GM23338 (cell line): Measurements from ENCODE around the gene CNOT1. TPM values are rescaled to one million over a fixed set of nuclear protein-coding genes. Genes with fewer than 3 reads are reported as not detected.

ENCODE experiments used
- ATAC-seq: fragments of 200-7000 bp; cut with Tn5 transposase; 3 replicates; pipeline ENCODE4 v1.9.1; 2020
- DNase-seq: peaks from one replicate; pipeline ENCODE4 v3.0.0-alpha.2; 2015; ENCODE audit warnings: low spot score
- H2AFZ ChIP-seq: fragments of 200-600 bp; sonication (generic); 2 replicates; pipeline ENCODE4 v1.8.0; 2016; ENCODE audit warnings: antibody characterized with exemption, mild to moderate bottlenecking, moderate library complexity
- H3F3A ChIP-seq: fragments of 200-600 bp; sonication (generic); replicated peaks from 2 replicates; pipeline ENCODE4 v1.8.0; 2017; ENCODE audit warnings: antibody characterized with exemption, mixed run types, low read depth
- H3K27ac ChIP-seq: fragments of 200-600 bp; sonication (generic); 2 replicates; pipeline ENCODE4 v1.6.1; 2016; ENCODE audit warnings: low read depth
- H3K27me3 ChIP-seq: fragments of 200-600 bp; sonication (generic); 2 replicates; pipeline ENCODE4 v1.8.0; 2016; ENCODE audit warnings: mild to moderate bottlenecking, mixed run types, moderate library complexity; ENCODE audit not compliant: insufficient read depth
- H3K36me3 ChIP-seq: fragments of 200-600 bp; sonication (generic); 2 replicates; pipeline ENCODE4 v1.8.0; 2016; ENCODE audit warnings: mild to moderate bottlenecking; ENCODE audit not compliant: insufficient read depth
- H3K4me1 ChIP-seq: fragments of 200-600 bp; sonication (generic); 2 replicates; pipeline ENCODE4 v1.8.0; 2016; ENCODE audit warnings: mild to moderate bottlenecking, moderate library complexity; ENCODE audit not compliant: insufficient read depth
- H3K4me2 ChIP-seq: fragments of 200-600 bp; sonication (generic); 2 replicates; pipeline ENCODE4 v1.7.1; 2017; ENCODE audit warnings: mixed run types
- H3K4me3 ChIP-seq: fragments of 200-600 bp; sonication (generic); 2 replicates; pipeline ENCODE4 v1.6.1; 2016; ENCODE audit warnings: mixed run types
- H3K79me2 ChIP-seq: fragments of 200-600 bp; sonication (generic); replicated peaks from 2 replicates; pipeline ENCODE4 v1.8.0; 2017; ENCODE audit warnings: mild to moderate bottlenecking; ENCODE audit not compliant: insufficient read depth
- H3K9me2 ChIP-seq: fragments of 200-600 bp; sonication (generic); 2 replicates; pipeline ENCODE4 v1.8.0; 2017; ENCODE audit not compliant: insufficient read depth
- H4K20me1 ChIP-seq: fragments of 200-600 bp; sonication (generic); replicated peaks from 2 replicates; pipeline ENCODE4 v1.8.0; 2017; ENCODE audit warnings: mild to moderate bottlenecking; ENCODE audit not compliant: insufficient read depth
- H3K27ac Mint-ChIP-seq: 2 replicates; pipeline ENCODE4 v1.8.0; 2020; ENCODE audit warnings: inconsistent platforms, mild to moderate bottlenecking, moderate library complexity, mixed read lengths
- H3K27me3 Mint-ChIP-seq: 3 replicates; pipeline ENCODE4 v1.8.0; 2022; ENCODE audit warnings: low read depth, mild to moderate bottlenecking, moderate library complexity, mixed read lengths, inconsistent platforms; ENCODE audit not compliant: insufficient read depth, poor library complexity
- H3K36me3 Mint-ChIP-seq: 3 replicates; pipeline ENCODE4 v1.8.0; 2021; ENCODE audit warnings: low read depth, mild to moderate bottlenecking, inconsistent platforms, moderate library complexity, mixed read lengths
- H3K4me1 Mint-ChIP-seq: 3 replicates; pipeline ENCODE4 v1.8.0; 2020; ENCODE audit warnings: mild to moderate bottlenecking, inconsistent platforms, mixed read lengths
- H3K4me3 Mint-ChIP-seq: 3 replicates; pipeline ENCODE4 v1.8.0; 2021; ENCODE audit warnings: moderate library complexity, mild to moderate bottlenecking, inconsistent platforms, mixed read lengths
- H3K9me3 Mint-ChIP-seq: 3 replicates; pipeline ENCODE4 v1.8.0; 2020; ENCODE audit warnings: moderate library complexity, mild to moderate bottlenecking, inconsistent platforms, mixed read lengths
- CREB1 ChIP-seq: fragments of 250-450 bp; sonication (Bioruptor Pico); IDR thresholded peaks from 2 replicates; pipeline ENCODE4 v1.5.0; 2020; ENCODE audit warnings: low read depth, mild to moderate bottlenecking, moderate library complexity
- CTCF ChIP-seq, 2 experiments: fragments of 200-600 bp in 1 of 2; sonication (generic) in 1 of 2; conservative IDR thresholded peaks; 2 replicates each; pipeline versions ENCODE4 v1.5.1 to v1.6.1; 2016 to 2017; ENCODE audit warnings: antibody characterized with exemption in 2 of 2, low read depth in 2 of 2, mild to moderate bottlenecking in 2 of 2, moderate library complexity in 1 of 2
- EZH2 ChIP-seq: fragments of 200-600 bp; sonication (generic); IDR thresholded peaks from one replicate; pipeline ENCODE4 v1.8.0; 2017; ENCODE audit warnings: antibody characterized with exemption, mild to moderate bottlenecking, low read depth; ENCODE audit not compliant: unreplicated experiment
- EZH2phosphoT487 ChIP-seq: fragments of 200-600 bp; sonication (generic); IDR thresholded peaks from one replicate; pipeline ENCODE4 v1.8.1; 2018; ENCODE audit warnings: antibody characterized with exemption; ENCODE audit not compliant: unreplicated experiment
- JUNB ChIP-seq: IDR thresholded peaks from one replicate; pipeline ENCODE4 v1.6.1; 2016; ENCODE audit warnings: antibody characterized with exemption; ENCODE audit not compliant: unreplicated experiment
- NANOG ChIP-seq: IDR thresholded peaks from 2 replicates; pipeline ENCODE4 v1.6.1; 2016; ENCODE audit warnings: antibody characterized with exemption, borderline replicate concordance
- POLR2AphosphoS5 ChIP-seq: IDR thresholded peaks from 2 replicates; pipeline ENCODE4 v1.6.1; 2016; ENCODE audit warnings: antibody characterized with exemption, low read depth
- STAT1 ChIP-seq: IDR thresholded peaks from one replicate; pipeline ENCODE4 v1.6.1; 2016; ENCODE audit warnings: antibody characterized with exemption; ENCODE audit not compliant: unreplicated experiment
- ZNF114 ChIP-seq: fragments of 250-450 bp; sonication (Bioruptor Pico); IDR thresholded peaks from 2 replicates; pipeline ENCODE4 v1.5.0; 2020; ENCODE audit warnings: mild to moderate bottlenecking, moderate library complexity
- ZNF331 ChIP-seq: fragments of 250-450 bp; sonication (Bioruptor Pico); IDR thresholded peaks from 2 replicates; pipeline ENCODE4 v1.5.0; 2020; ENCODE audit warnings: low read depth, mild to moderate bottlenecking, moderate library complexity
- polyA plus RNA-seq: library from polyadenylated mRNA; unstranded; fragments of >200 nt; fragmentation: Nextera tagmentation; extraction: Ambion mirVana; gene quantifications from 2 replicates; pipeline ENCODE4 v1.2.1, GENCODE V29; 2016
- total RNA-seq: library from RNA; depleted of rRNA; stranded (reverse); fragments of >200 nt; shearing (Covaris generic); gene quantifications from 2 replicates; pipeline ENCODE4 v1.2.3, GENCODE V29; 2014
- TF ChIP-seq, protein P1 (sequence below): IDR thresholded peaks from 2 replicates; pipeline ENCODE4 v1.6.1; 2016; ENCODE audit warnings: antibody characterized with exemption
- TF ChIP-seq, protein P2 (sequence below): IDR thresholded peaks from one replicate; pipeline ENCODE4 v1.6.1; 2018; ENCODE audit warnings: antibody characterized with exemption; ENCODE audit not compliant: unreplicated experiment
- TF ChIP-seq, protein P3 (sequence below): fragments of 250-450 bp; sonication (Bioruptor Pico); IDR thresholded peaks from 2 replicates; pipeline ENCODE4 v1.5.0; 2020; ENCODE audit warnings: mild to moderate bottlenecking, moderate library complexity

Gene CNOT1
- total and polyA plus RNA-seq, 2 experiments from 2014 or later = 59.2 to 298 TPM

GRCh38 chr16:58497935-58498334 is 131.7 kb downstream of the CNOT1 start:
- peaks cover 4% of the 10 kb centered on the region; the same call in 1 of the 2 replicates for H4K20me1 ChIP-seq
- Mint-ChIP-seq H3K27ac (no peak overlapping the region), H3K27me3 (peaks cover 36% of the 10 kb centered on the region), H3K9me3 (no peaks in the 10 kb centered on the region; the same call in 2 of the 3 replicates), H3K4me3 (no peak overlapping the region), H3K4me1 (peaks cover 27% of the 10 kb centered on the region), H3K36me3 (no peaks in the 10 kb centered on the region)
- ATAC-seq = no peak
- no peak for TF ChIP-seq ZNF331
- TF ChIP-seq EZH2phosphoT487 = no peak
- no peak for TF ChIP-seq STAT1
- TF ChIP-seq ZNF114 (CRISPR knock-in tag) = no peak
- TF ChIP-seq, protein P1, sequence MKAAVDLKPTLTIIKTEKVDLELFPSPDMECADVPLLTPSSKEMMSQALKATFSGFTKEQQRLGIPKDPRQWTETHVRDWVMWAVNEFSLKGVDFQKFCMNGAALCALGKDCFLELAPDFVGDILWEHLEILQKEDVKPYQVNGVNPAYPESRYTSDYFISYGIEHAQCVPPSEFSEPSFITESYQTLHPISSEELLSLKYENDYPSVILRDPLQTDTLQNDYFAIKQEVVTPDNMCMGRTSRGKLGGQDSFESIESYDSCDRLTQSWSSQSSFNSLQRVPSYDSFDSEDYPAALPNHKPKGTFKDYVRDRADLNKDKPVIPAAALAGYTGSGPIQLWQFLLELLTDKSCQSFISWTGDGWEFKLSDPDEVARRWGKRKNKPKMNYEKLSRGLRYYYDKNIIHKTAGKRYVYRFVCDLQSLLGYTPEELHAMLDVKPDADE = no peak
- TF ChIP-seq, protein P2, sequence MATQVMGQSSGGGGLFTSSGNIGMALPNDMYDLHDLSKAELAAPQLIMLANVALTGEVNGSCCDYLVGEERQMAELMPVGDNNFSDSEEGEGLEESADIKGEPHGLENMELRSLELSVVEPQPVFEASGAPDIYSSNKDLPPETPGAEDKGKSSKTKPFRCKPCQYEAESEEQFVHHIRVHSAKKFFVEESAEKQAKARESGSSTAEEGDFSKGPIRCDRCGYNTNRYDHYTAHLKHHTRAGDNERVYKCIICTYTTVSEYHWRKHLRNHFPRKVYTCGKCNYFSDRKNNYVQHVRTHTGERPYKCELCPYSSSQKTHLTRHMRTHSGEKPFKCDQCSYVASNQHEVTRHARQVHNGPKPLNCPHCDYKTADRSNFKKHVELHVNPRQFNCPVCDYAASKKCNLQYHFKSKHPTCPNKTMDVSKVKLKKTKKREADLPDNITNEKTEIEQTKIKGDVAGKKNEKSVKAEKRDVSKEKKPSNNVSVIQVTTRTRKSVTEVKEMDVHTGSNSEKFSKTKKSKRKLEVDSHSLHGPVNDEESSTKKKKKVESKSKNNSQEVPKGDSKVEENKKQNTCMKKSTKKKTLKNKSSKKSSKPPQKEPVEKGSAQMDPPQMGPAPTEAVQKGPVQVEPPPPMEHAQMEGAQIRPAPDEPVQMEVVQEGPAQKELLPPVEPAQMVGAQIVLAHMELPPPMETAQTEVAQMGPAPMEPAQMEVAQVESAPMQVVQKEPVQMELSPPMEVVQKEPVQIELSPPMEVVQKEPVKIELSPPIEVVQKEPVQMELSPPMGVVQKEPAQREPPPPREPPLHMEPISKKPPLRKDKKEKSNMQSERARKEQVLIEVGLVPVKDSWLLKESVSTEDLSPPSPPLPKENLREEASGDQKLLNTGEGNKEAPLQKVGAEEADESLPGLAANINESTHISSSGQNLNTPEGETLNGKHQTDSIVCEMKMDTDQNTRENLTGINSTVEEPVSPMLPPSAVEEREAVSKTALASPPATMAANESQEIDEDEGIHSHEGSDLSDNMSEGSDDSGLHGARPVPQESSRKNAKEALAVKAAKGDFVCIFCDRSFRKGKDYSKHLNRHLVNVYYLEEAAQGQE = no peak
- TF ChIP-seq JUNB = no peak
- no peak for TF ChIP-seq EZH2
- no peak for TF ChIP-seq POLR2AphosphoS5
- no peak for TF ChIP-seq CREB1 (CRISPR knock-in tag)
- TF ChIP-seq CTCF (conservative IDR thresholded peaks at IDR 0.05; ENCODE audit: low read depth in 2 of 2) = no peak
- no peak for TF ChIP-seq NANOG
- TF ChIP-seq, protein P3, sequence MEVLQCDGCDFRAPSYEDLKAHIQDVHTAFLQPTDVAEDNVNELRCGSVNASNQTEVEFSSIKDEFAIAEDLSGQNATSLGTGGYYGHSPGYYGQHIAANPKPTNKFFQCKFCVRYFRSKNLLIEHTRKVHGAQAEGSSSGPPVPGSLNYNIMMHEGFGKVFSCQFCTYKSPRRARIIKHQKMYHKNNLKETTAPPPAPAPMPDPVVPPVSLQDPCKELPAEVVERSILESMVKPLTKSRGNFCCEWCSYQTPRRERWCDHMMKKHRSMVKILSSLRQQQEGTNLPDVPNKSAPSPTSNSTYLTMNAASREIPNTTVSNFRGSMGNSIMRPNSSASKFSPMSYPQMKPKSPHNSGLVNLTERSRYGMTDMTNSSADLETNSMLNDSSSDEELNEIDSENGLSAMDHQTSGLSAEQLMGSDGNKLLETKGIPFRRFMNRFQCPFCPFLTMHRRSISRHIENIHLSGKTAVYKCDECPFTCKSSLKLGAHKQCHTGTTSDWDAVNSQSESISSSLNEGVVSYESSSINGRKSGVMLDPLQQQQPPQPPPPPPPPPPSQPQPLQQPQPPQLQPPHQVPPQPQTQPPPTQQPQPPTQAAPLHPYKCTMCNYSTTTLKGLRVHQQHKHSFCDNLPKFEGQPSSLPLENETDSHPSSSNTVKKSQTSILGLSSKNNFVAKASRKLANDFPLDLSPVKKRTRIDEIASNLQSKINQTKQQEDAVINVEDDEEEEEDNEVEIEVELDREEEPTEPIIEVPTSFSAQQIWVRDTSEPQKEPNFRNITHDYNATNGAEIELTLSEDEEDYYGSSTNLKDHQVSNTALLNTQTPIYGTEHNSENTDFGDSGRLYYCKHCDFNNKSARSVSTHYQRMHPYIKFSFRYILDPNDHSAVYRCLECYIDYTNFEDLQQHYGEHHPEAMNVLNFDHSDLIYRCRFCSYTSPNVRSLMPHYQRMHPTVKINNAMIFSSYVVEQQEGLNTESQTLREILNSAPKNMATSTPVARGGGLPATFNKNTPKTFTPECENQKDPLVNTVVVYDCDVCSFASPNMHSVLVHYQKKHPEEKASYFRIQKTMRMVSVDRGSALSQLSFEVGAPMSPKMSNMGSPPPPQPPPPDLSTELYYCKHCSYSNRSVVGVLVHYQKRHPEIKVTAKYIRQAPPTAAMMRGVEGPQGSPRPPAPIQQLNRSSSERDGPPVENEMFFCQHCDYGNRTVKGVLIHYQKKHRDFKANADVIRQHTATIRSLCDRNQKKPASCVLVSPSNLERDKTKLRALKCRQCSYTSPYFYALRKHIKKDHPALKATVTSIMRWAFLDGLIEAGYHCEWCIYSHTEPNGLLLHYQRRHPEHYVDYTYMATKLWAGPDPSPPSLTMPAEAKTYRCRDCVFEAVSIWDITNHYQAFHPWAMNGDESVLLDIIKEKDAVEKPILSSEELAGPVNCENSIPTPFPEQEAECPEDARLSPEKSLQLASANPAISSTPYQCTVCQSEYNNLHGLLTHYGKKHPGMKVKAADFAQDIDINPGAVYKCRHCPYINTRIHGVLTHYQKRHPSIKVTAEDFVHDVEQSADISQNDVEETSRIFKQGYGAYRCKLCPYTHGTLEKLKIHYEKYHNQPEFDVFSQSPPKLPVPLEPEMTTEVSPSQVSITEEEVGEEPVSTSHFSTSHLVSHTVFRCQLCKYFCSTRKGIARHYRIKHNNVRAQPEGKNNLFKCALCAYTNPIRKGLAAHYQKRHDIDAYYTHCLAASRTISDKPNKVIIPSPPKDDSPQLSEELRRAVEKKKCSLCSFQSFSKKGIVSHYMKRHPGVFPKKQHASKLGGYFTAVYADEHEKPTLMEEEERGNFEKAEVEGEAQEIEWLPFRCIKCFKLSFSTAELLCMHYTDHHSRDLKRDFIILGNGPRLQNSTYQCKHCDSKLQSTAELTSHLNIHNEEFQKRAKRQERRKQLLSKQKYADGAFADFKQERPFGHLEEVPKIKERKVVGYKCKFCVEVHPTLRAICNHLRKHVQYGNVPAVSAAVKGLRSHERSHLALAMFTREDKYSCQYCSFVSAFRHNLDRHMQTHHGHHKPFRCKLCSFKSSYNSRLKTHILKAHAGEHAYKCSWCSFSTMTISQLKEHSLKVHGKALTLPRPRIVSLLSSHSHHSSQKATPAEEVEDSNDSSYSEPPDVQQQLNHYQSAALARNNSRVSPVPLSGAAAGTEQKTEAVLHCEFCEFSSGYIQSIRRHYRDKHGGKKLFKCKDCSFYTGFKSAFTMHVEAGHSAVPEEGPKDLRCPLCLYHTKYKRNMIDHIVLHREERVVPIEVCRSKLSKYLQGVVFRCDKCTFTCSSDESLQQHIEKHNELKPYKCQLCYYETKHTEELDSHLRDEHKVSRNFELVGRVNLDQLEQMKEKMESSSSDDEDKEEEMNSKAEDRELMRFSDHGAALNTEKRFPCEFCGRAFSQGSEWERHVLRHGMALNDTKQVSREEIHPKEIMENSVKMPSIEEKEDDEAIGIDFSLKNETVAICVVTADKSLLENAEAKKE (CRISPR knock-in tag) = no peak
- H3K27me3 ChIP-seq = no peaks in the 10 kb centered on the region
- H3K4me2 ChIP-seq = no peak overlapping the region
- H3F3A ChIP-seq = no peaks in the 10 kb centered on the region
- peaks cover 4% of the 10 kb centered on the region; the same call in 1 of the 2 replicates for H3K4me1 ChIP-seq
- H3K79me2 ChIP-seq = no peaks in the 10 kb centered on the region
- H3K4me3 ChIP-seq = no peak overlapping the region
- no peak overlapping the region for H3K27ac ChIP-seq
- no peak for DNase-seq
- no peaks in the 10 kb centered on the region for H3K9me2 ChIP-seq
- H3K36me3 ChIP-seq = no peaks in the 10 kb centered on the region
- H2AFZ ChIP-seq = no peak overlapping the region
